Lower leg skin (tissue), 3 donors: ENCODE results near the gene FAM124A.

ENCODE experiments used
- CTCF ChIP-seq, 3 donors: fragments of 450-650 bp; IDR thresholded peaks; one replicate each; pipeline ENCODE4 v1.5.1; 2016; ENCODE audit warnings: antibody characterized with exemption in 3 of 3, mild to moderate bottlenecking in 3 of 3, moderate library complexity in 2 of 3
- POLR2A ChIP-seq, 2 donors: fragments of 450-650 bp; IDR thresholded peaks; one replicate each; pipeline ENCODE4 v1.6.1; 2016 to 2017; ENCODE audit warnings: antibody characterized with exemption in 2 of 2, mild to moderate bottlenecking in 1 of 2, moderate library complexity in 1 of 2

DNA sequence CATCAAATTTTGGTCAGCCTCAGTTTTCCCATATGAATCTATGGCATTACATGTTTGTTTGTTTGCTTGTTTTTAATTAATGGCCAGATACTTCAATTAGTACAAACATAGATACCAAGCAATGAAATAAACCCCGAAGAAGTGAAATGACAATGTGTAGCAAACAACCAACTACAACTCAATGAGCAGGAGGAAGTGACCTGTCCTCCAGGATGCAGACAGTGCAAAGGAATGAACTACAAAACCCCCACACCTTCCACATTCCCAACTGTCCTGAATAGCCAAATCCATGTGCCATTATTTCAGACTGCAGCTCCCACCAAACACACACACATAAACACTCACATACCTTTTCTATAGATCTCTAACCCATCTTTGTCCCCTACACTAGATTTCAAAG is 45.0 kb upstream of the FAM124A start:
- TF ChIP-seq CTCF (IDR thresholded peaks at IDR 0.05) (no peak), POLR2A (IDR thresholded peaks at IDR 0.05) (no peak)
